Measurements from ENCODE around the gene LRRC19.

DNA sequence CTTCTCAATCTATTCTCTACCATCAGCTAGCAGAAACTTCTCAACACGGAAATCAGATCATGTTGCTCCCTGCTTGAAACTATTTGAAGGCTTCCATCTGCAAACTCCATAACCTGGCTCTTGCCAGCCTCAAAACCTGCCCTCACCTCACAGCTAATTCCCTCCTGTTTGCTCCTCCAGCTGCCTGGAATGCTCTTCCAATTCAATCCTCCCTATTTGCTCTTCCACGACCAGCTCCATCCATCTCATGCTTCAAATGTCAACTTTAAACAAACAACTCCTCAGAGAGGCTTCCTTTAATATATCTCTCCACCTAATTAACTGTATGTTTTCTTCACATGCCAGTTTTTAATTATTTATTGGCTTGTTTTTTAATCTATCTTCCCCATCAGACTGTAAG is 59.9 kb downstream of the LRRC19 start:
- TF ChIP-seq POLR2AphosphoS5 (IDR thresholded peaks at IDR 0.05), result no peak
- no peak for TF ChIP-seq POLR2A (IDR thresholded peaks at IDR 0.05)
- TF ChIP-seq, protein P1, sequence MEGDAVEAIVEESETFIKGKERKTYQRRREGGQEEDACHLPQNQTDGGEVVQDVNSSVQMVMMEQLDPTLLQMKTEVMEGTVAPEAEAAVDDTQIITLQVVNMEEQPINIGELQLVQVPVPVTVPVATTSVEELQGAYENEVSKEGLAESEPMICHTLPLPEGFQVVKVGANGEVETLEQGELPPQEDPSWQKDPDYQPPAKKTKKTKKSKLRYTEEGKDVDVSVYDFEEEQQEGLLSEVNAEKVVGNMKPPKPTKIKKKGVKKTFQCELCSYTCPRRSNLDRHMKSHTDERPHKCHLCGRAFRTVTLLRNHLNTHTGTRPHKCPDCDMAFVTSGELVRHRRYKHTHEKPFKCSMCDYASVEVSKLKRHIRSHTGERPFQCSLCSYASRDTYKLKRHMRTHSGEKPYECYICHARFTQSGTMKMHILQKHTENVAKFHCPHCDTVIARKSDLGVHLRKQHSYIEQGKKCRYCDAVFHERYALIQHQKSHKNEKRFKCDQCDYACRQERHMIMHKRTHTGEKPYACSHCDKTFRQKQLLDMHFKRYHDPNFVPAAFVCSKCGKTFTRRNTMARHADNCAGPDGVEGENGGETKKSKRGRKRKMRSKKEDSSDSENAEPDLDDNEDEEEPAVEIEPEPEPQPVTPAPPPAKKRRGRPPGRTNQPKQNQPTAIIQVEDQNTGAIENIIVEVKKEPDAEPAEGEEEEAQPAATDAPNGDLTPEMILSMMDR (IDR thresholded peaks at IDR 0.05 in 8 of 11, conservative IDR thresholded peaks at IDR 0.05 in 3 of 11), result no peak
